OCI-LY1 (cell line): Measurements from ENCODE around the gene SPSB3.
A peak's percentile ranks its signal among the peaks of the same experiment; 100 is the strongest.

Experiments used
- H2AFZ ChIP-seq: fragments of 200-600 bp; sonication (generic), shearing (Covaris generic); 2 replicates; pipeline ENCODE4 v1.6.0; 2014; ENCODE audit warnings: antibody characterized with exemption, mild to moderate bottlenecking, low read length
- H3F3A ChIP-seq: fragments of 200-600 bp; sonication (generic), shearing (Covaris generic); 2 replicates; pipeline ENCODE4 v1.6.0; 2014; ENCODE audit warnings: mild to moderate bottlenecking, antibody characterized with exemption, low read length, moderate library complexity; ENCODE audit not compliant: insufficient read depth
- H3K27ac ChIP-seq: fragments of 200-600 bp; sonication (generic); 2 replicates; pipeline ENCODE4 v1.5.1; 2014; ENCODE audit warnings: low read length, mixed run types, mild to moderate bottlenecking, low read depth; ENCODE audit not compliant: poor library complexity, severe bottlenecking
- H3K27me3 ChIP-seq: fragments of 200-600 bp; sonication (generic); 2 replicates; pipeline ENCODE4 v1.6.0; 2014; ENCODE audit warnings: antibody characterized with exemption, mild to moderate bottlenecking, low read length, moderate library complexity; ENCODE audit not compliant: insufficient read depth
- H3K36me3 ChIP-seq: fragments of 200-600 bp; sonication (generic); 2 replicates; pipeline ENCODE4 v1.6.1; 2014; ENCODE audit warnings: mild to moderate bottlenecking, antibody characterized with exemption, low read length, moderate library complexity, mixed read lengths; ENCODE audit not compliant: insufficient read depth
- H3K4me1 ChIP-seq: fragments of 200-600 bp; sonication (generic); 2 replicates; pipeline ENCODE4 v1.5.1; 2014; ENCODE audit warnings: mild to moderate bottlenecking, low read length, moderate library complexity; ENCODE audit not compliant: insufficient read depth, severe bottlenecking
- H3K4me2 ChIP-seq: fragments of 200-600 bp; sonication (generic), shearing (Covaris generic); 2 replicates; pipeline ENCODE4 v1.6.1; 2014; ENCODE audit warnings: low read length
- H3K4me3 ChIP-seq: fragments of 200-600 bp; sonication (generic); 2 replicates; pipeline ENCODE4 v1.5.1; 2014; ENCODE audit warnings: low read length, low read depth, mild to moderate bottlenecking, mixed read lengths; ENCODE audit not compliant: poor library complexity, severe bottlenecking
- H3K79me2 ChIP-seq: fragments of 200-600 bp; shearing (Covaris generic); 2 replicates; pipeline ENCODE4 v1.6.1; 2016; ENCODE audit warnings: mixed run types, low read length, mixed read lengths; ENCODE audit not compliant: insufficient read depth
- H3K9ac ChIP-seq: fragments of 200-600 bp; sonication (generic), shearing (Covaris generic); 2 replicates; pipeline ENCODE4 v1.6.1; 2014; ENCODE audit warnings: mild to moderate bottlenecking, low read length, mixed read lengths
- H3K9me2 ChIP-seq: fragments of 200-600 bp; sonication (generic), shearing (Covaris generic); 2 replicates; pipeline ENCODE4 v1.6.1; 2014; ENCODE audit warnings: low read depth, mild to moderate bottlenecking, low read length, mixed read lengths
- H3K9me3 ChIP-seq: fragments of 200-600 bp; shearing (Covaris generic); 2 replicates; pipeline ENCODE4 v1.6.1; 2014; ENCODE audit warnings: low read length, mixed read lengths
- H4K20me1 ChIP-seq: fragments of 200-600 bp; sonication (generic), shearing (Covaris generic); 2 replicates; pipeline ENCODE4 v1.6.0; 2016; ENCODE audit warnings: mild to moderate bottlenecking, low read length; ENCODE audit not compliant: insufficient read depth
- CTCF ChIP-seq: fragments of 200-600 bp; sonication (generic), shearing (Covaris generic); IDR thresholded peaks from 2 replicates; pipeline ENCODE4 v1.5.1; 2017; ENCODE audit warnings: mild to moderate bottlenecking, antibody characterized with exemption, low read length, moderate library complexity, mixed read lengths
- EZH2 ChIP-seq: fragments of 200-600 bp; sonication (generic), shearing (Covaris generic); IDR thresholded peaks from 2 replicates; pipeline ENCODE4 v1.8.0; 2017; ENCODE audit warnings: borderline replicate concordance, mixed run types, mild to moderate bottlenecking, antibody characterized with exemption, low read length, moderate library complexity, mixed read lengths

The SPSB3 gene

GRCh38 chr16:1773703-1774447 lies 8.5 kb downstream of the SPSB3 start:
- no peaks in the 10 kb centered on the region for H4K20me1 ChIP-seq
- H3F3A ChIP-seq, result no peaks in the 10 kb centered on the region
- H3K79me2 ChIP-seq, result 0 out of 2 replicates have a peak, but pooled peaks cover 3% of the 10 kb centered on the region
- H3K27me3 ChIP-seq, result no peaks in the 10 kb centered on the region
- H3K4me2 ChIP-seq, result peak overlapping the region; percentile 91
- H3K4me1 ChIP-seq, result peaks cover 22% of the 10 kb centered on the region
- peak overlapping the region; percentile 88 for H3K9ac ChIP-seq
- TF ChIP-seq EZH2 (no peak), CTCF (no peak; the same call in 1 of the 2 replicates)
- no peak overlapping the region for H3K27ac ChIP-seq
- H3K36me3 ChIP-seq, result peaks cover 44% of the 10 kb centered on the region
- peak overlapping the region; percentile 85 for H3K4me3 ChIP-seq
- H3K9me3 ChIP-seq, result no peaks in the 10 kb centered on the region
- H3K9me2 ChIP-seq, result no peaks in the 10 kb centered on the region
- no peak overlapping the region for H2AFZ ChIP-seq

GRCh38 chr16:1772908-1773702 lies 9.3 kb downstream of the SPSB3 start, which contains the start of gene MRPS34:
Gene MRPS34 (minus strand): TSS chr16:1773134. CDS start chr16:1773119, 15 bp downstream.
- no peaks in the 10 kb centered on the region for H3K27me3 ChIP-seq
- peak within 1 kb of the TSS; percentile 85 for H3K4me3 ChIP-seq
- no peak within 1 kb of the TSS for H2AFZ ChIP-seq
- H3K4me2 ChIP-seq, result peak within 1 kb of the TSS; percentile 91
- peaks cover 43% of the 10 kb centered on the region for H3K36me3 ChIP-seq
- peaks cover 22% of the 10 kb centered on the region for H3K4me1 ChIP-seq
- H3K9me3 ChIP-seq, result no peaks in the 10 kb centered on the region
- no peaks in the 10 kb centered on the region for H3F3A ChIP-seq
- H4K20me1 ChIP-seq, result no peaks in the 10 kb centered on the region
- H3K79me2 ChIP-seq, result 0 out of 2 replicates have a peak, but pooled peaks cover 3% of the 10 kb centered on the region
- H3K9ac ChIP-seq, result peak within 1 kb of the TSS; percentile 88
- peak within 1 kb of the TSS; percentile 83 for H3K27ac ChIP-seq
- no peaks in the 10 kb centered on the region for H3K9me2 ChIP-seq
- peak; percentile 83 for TF ChIP-seq CTCF
- no peak for TF ChIP-seq EZH2

- Histone ChIP-seq H3K9ac (peak within 1 kb of the TSS; percentile 88), H3K4me3 (peak within 1 kb of the TSS; percentile 85), H3K4me1 (peaks cover 22% of the 10 kb centered on the region), H3K27ac (peak within 1 kb of the TSS; percentile 83), H3K9me2 (no peaks in the 10 kb centered on the region), H3F3A (no peaks in the 10 kb centered on the region), H3K79me2 (0 out of 2 replicates have a peak, but pooled peaks cover 3% of the 10 kb centered on the region), H3K36me3 (peaks cover 43% of the 10 kb centered on the region), H4K20me1 (no peaks in the 10 kb centered on the region), H3K9me3 (no peaks in the 10 kb centered on the region), H3K27me3 (no peaks in the 10 kb centered on the region), H3K4me2 (peak within 1 kb of the TSS; percentile 91), H2AFZ (no peak within 1 kb of the TSS)
- no peak for TF ChIP-seq CTCF
- TF ChIP-seq EZH2, result no peak
Measured at GRCh38 chr16:1772362-1772907, 9.9 kb downstream of the SPSB3 start, which contains the start of gene EME2. Gene EME2 (plus strand): TSS chr16:1772810. CDS start chr16:1773228, 418 bp downstream.
